Psoas muscle (tissue), 8 donors: ENCODE results near the gene A3GALT2. TPM values are rescaled to one million over a fixed set of nuclear protein-coding genes. Genes with fewer than 3 reads are reported as not detected.
A peak's percentile ranks its signal among the peaks of the same experiment; 100 is the strongest.

Experiments used
- ATAC-seq, 4 donors: fragments of 200-7000 bp; cut with Tn5 transposase; one replicate each; pipeline ENCODE4 v1.9.1; 2020; ENCODE audit warnings: moderate library complexity in 3 of 4, mild to moderate bottlenecking in 2 of 4
- DNase-seq, 2 donors: peaks; one replicate each; pipeline ENCODE4 v3.0.0-alpha.2; 2020
- H3K27ac ChIP-seq: fragments of 200-600 bp; one replicate; pipeline ENCODE4 v1.8.0; 2022
- H3K27me3 ChIP-seq, 3 donors: fragments of 200-600 bp in 1 of 3; one replicate each; pipeline versions ENCODE4 v1.6.1 to v1.8.0; 2013 to 2022; ENCODE audit warnings: low read length in 2 of 3, mild to moderate bottlenecking in 2 of 3, moderate library complexity in 1 of 3; ENCODE audit not compliant: insufficient read depth in 3 of 3
- H3K36me3 ChIP-seq, 2 donors: fragments of 200-600 bp in 1 of 2; one replicate each; pipeline versions ENCODE4 v1.6.1 to v1.8.0; 2013 to 2022; ENCODE audit warnings: low read depth in 1 of 2, mild to moderate bottlenecking in 1 of 2, moderate library complexity in 1 of 2; ENCODE audit not compliant: insufficient read depth in 1 of 2
- H3K4me1 ChIP-seq: fragments of 200-600 bp; one replicate; pipeline ENCODE4 v1.8.0; 2022
- H3K4me3 ChIP-seq: fragments of 200-600 bp; one replicate; pipeline ENCODE4 v1.8.0; 2022; ENCODE audit warnings: mild to moderate bottlenecking
- H3K9me3 ChIP-seq: fragments of 200-600 bp; one replicate; pipeline ENCODE4 v1.8.0; 2022
- CTCF ChIP-seq: fragments of 200-600 bp; IDR thresholded peaks from one replicate; pipeline ENCODE4 v1.8.0; 2022; ENCODE audit warnings: antibody characterized with exemption
- WGBS, 3 donors: extraction: QIAGEN DNeasy Blood & Tissue Kit; methylation state at CpG; one replicate each; pipeline versions ENCODE4 v1.1.6 to v1.1.7; 2013; 5-methylcytosine and 5-hydroxymethylcytosine counted together
- intact Hi-C, 2 donors: fragments of 100-400 bp; cut with DNase I; formaldehyde crosslinking; loops; one replicate each; pipeline versions ENCODE4 v1.11.0 to v1.14.2; 2022
- polyA plus RNA-seq, 3 donors: library from polyadenylated mRNA; stranded (reverse); fragments of 200-250 nt; gene quantifications; one replicate each; pipeline ENCODE4 v1.2.3, GENCODE V29; 2013
- total RNA-seq, 4 donors: library from RNA; stranded (reverse); fragmentation: NEBNext Ultra II Directional in 2 of 4; extraction: Animal tissue kit (Norgen Biotek cat#: 25700) in 2 of 4; gene quantifications; one replicate each; pipeline versions ENCODE4 v1.2.1 to v1.2.4, GENCODE V29; 2021 to 2023
- donor health status: healthy with polysubstance abuse.
- donor health status: DM: no; HTN: no; CAD: no; lungs with moderate emphysema.
- donor health status: Bipolar disorder and iron deficiency.
- donor health status: healthy.
- donor health status: DM: yes; HTN: yes; CAD: no.
- donor health status: DM: no; HTN: no; CAD: no.
- donor health status: DM: no; HTN: no; CAD: no.
- donor health status: DM: yes; HTN: yes; CAD: no.

The A3GALT2 gene
- total and polyA plus RNA-seq, 7 donors = not detected

GRCh38 chr1:33305016-33305415, 15.9 kb downstream of the A3GALT2 start:
- no peaks in the 10 kb centered on the region for H3K9me3 ChIP-seq
- no peaks in the 10 kb centered on the region for H3K36me3 ChIP-seq
- WGBS, 3 donors = 89 to 92% (median 90%) methylated on average over 5 of the region's 5 CpGs
- intact Hi-C loops = no loop called here
- no peak for ATAC-seq
- H3K4me3 ChIP-seq = no peak overlapping the region
- H3K27ac ChIP-seq = no peak overlapping the region
- TF ChIP-seq CTCF = no peak
- no peak for DNase-seq
- peaks cover 4% of the 10 kb centered on the region for H3K4me1 ChIP-seq
- peaks cover 0 to 4% (median 3%) of the 10 kb centered on the region in 3 donors for H3K27me3 ChIP-seq

- peaks cover 0 to 18% of the 10 kb centered on the region in 2 donors for H3K36me3 ChIP-seq
- H3K4me3 ChIP-seq = no peak overlapping the region
- WGBS, 3 donors = 86 to 100% (median 92%) methylated on average over 1 of the region's 1 CpG
- H3K4me1 ChIP-seq = peaks cover 4% of the 10 kb centered on the region
- no peak for TF ChIP-seq CTCF
- DNase-seq = no peak
- peaks cover 0 to 4% (median 3%) of the 10 kb centered on the region in 3 donors for H3K27me3 ChIP-seq
- no peaks in the 10 kb centered on the region for H3K9me3 ChIP-seq
- intact Hi-C loops = no loop called here
- H3K27ac ChIP-seq = no peak overlapping the region
- no peak for ATAC-seq
These were observed 18.6 kb downstream of the A3GALT2 start for GRCh38 chr1:33302325-33302724.

GRCh38 chr1:33301273-33301984, 19.5 kb downstream of the A3GALT2 start:
- intact Hi-C loops = no loop called here
- peaks cover 0 to 3% (median 0%) of the 10 kb centered on the region in 3 donors for H3K27me3 ChIP-seq
- H3K4me3 ChIP-seq = no peak overlapping the region
- ATAC-seq (no peak), DNase-seq (no peak)
- peaks cover 0 to 27% of the 10 kb centered on the region in 2 donors for H3K36me3 ChIP-seq
- WGBS, 3 donors = 84 to 92% (median 90%) methylated on average over 4 of the region's 4 CpGs
- H3K4me1 ChIP-seq = no peaks in the 10 kb centered on the region
- no peak for TF ChIP-seq CTCF
- H3K27ac ChIP-seq = peak overlapping the region; percentile 18
- no peaks in the 10 kb centered on the region for H3K9me3 ChIP-seq

- H3K9me3 ChIP-seq = no peaks in the 10 kb centered on the region
- ATAC-seq = peak in 3 of 4 donors; percentile 22 to 54 (median 43)
- peaks cover 0 to 33% of the 10 kb centered on the region in 2 donors for H3K36me3 ChIP-seq
- peak; percentile 59 to 74 for DNase-seq
- H3K4me1 ChIP-seq = no peaks in the 10 kb centered on the region
- no peak for TF ChIP-seq CTCF
- peak overlapping the region; percentile 18 for H3K27ac ChIP-seq
- intact Hi-C loops = loop anchor here in 1 of 2 donors (1.0 kb wide), 1 partner anchor 68 kb away; no protein-coding TSS in a partner anchor
- no peaks in the 10 kb centered on the region for H3K27me3 ChIP-seq
- no peak overlapping the region for H3K4me3 ChIP-seq
- 83 to 91% (median 90%) methylated on average over 5 of the region's 5 CpGs for WGBS, 3 donors
These were observed 20.2 kb downstream of the A3GALT2 start for GRCh38 chr1:33300673-33301072.
